Fibroblast of peridontal ligament (primary cell): ENCODE data around the gene LPP.

ENCODE experiments used
- DNase-seq: peaks from one replicate; pipeline ENCODE4 v3.0.0-alpha.2; 2010; ENCODE audit errors: extremely low read depth

LPP gene

GRCh38 chr3:188196232-188196990 is 42.5 kb downstream of the LPP start:
- DNase-seq = no peak

DNA sequence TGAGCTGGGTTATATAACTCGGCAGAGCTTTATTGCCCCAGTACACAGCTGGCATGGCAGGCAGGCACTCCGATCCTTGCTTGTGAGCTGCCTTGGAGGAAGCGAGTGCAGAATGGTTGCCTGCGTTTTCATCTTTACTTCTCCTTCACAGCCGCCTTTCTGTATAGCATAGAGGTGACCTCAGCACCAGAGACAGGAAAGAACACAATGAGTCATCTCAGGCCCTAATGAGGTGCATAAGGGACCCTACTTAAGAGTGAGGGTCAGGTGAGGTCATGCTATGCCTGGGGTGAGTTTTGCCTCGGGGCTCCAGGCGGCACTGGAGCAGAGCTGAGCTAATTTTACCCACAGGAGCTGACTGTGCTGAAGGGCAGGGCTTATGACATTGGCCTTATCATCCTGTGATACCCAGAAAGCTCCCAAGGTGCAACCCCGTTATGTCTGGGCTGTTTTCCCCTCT is 43.5 kb downstream of the LPP start:
- DNase-seq = no peak

- DNase-seq = no peak
These were observed 44.0 kb downstream of the LPP start for GRCh38 chr3:188198001-188198400.

- no peak for DNase-seq
These were observed 44.9 kb downstream of the LPP start for GRCh38 chr3:188198760-188199327.

DNA sequence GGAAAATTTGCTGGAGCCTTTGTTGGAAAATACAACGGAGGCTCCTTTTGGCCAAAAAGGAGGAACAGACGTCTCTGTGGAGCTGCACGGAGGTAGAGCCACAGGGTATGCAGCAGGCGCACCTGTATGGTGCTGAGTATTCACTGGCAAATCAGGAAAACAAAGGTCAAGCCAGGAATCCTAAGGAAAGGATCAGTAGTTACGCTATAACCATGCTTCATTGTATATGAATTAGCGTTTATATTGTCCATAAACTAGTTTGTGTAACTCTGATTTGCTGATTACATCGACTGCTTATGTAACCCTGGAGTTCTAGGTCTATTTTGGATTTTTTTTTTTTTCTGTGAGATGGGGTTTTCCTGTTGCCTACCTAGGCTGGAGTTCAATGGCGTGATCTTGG is 45.4 kb downstream of the LPP start:
- no peak for DNase-seq

- DNase-seq = no peak
These were observed 46.5 kb downstream of the LPP start for GRCh38 chr3:188200481-188200880.

- no peak for DNase-seq
These were observed 48.6 kb downstream of the LPP start for GRCh38 chr3:188202358-188203138.

DNA sequence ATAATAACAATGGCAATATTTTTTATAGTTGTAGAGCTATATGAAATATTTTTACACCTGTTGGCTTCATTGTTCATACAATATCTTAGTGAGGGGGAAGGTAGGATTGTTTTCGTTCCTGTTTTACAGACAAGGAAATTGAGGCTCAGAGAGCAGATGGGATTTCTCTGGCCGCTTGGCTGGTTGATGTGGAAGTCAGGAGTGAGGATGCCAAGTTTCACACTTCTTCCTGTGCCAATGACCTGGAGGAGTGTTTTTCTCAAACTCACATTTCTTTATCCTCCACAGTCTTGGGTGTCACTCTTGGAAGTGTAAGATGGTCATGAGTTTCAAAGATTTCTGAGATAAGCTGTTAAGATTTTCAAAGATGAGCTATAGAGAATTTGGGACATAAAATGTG is 50.6 kb downstream of the LPP start:
- DNase-seq = no peak

- DNase-seq = no peak
These were observed 52.0 kb downstream of the LPP start for GRCh38 chr3:188205992-188206416.

GRCh38 chr3:188206787-188207186 is 52.8 kb downstream of the LPP start:
- no peak for DNase-seq

DNA sequence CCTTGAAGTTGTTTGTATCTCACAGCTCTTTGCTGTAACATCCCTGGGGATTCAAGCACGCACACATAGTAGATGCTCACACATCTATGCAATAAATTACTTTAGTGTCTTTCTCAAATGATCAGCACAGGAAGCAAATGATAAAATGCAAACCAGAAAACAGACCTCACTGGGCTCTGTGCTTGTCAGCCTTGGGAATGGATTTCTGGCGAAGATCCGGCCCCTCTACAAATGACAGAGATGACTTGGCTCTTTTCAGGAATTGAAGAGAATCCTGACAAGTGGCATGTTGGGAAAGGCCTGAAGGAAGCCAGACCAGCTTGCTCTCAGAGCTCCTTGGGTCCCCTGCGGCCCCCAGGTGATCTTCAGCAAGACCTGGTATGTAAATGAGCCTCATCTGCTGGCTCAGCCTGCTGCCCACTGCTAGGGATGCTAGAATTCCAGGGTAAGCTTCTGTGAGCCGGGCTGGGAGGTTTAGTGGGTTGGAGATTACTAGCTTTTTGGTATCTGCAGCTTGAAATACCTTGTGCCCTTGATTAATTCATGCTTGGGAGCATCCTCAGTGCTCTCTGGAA is 54.1 kb downstream of the LPP start:
- DNase-seq = no peak

GRCh38 chr3:188208516-188208981 is 54.6 kb downstream of the LPP start:
- DNase-seq = peak; percentile 59

- DNase-seq = no peak
These were observed 55.1 kb downstream of the LPP start for GRCh38 chr3:188209034-188209433.

DNA sequence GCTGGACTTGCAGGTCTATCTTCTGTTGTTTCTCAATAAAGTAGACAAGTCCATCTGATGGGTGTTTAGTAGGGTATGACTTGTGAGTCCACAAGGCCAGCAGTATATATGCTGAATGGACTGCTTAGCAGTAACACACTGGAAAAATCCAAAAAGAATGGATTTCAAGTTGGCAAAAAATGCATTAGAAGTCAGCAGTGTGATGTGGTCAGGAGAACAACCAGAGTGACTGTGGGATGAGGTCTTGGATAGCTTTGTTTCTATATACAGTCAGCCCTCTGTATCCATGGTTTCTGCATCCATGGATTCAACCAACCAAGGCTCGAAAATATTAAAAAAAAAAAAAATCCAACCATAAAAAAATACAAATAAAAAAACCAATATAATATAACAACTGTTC is 55.8 kb downstream of the LPP start:
- peak; percentile 33 for DNase-seq

DNA sequence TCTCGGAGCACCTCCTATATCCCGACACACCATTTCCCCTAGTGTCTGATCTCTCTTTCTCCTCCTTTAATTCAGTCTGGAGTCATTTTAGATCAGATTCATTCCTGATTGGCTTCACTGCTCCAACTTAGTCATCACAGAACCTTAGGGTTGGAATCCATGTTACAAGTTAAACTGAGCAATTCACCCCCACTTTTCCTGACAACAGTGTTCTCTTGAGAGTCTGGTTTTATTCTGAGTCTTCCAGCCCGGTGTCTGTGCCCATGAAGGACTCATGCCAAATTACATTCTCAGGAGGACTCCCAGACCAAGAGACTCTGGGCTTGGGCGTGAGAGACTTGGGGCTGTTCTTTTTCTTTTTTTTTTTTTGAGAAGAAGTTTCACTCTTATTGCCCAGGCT is 57.5 kb downstream of the LPP start:
- peak; percentile 70 for DNase-seq

DNA sequence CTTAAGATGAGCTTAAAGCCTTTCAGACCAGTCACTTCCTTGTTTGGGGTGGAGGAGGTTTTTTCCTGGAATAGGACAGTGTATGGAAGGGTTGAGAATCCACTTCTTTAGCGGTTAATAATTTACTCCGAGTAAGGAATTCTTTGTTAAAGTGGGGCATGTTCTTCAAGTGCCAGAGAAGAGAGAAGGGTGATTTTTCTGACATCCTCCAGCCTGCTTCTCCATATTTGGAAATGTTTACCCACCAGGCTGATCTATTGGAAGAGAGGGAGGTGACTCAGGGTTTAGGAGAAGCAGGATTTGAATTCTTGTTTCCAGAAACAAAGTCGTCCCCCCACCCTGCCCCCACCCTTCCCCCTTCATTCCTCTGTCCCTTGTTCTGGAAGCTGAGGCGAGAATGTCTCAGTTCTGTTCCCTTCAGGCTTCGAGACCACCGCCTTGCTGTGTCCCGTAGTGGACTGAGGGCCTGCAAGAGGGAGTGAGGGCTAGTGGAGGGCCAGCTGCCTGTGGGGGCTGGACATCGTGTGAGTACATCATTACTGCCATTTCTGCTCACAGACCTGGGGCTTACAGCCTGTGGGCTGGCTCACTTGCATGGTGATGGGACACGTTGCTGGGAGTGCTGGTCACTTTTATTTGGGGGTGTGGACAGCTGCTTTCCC is 58.5 kb downstream of the LPP start:
- DNase-seq = peak; percentile 72

DNA sequence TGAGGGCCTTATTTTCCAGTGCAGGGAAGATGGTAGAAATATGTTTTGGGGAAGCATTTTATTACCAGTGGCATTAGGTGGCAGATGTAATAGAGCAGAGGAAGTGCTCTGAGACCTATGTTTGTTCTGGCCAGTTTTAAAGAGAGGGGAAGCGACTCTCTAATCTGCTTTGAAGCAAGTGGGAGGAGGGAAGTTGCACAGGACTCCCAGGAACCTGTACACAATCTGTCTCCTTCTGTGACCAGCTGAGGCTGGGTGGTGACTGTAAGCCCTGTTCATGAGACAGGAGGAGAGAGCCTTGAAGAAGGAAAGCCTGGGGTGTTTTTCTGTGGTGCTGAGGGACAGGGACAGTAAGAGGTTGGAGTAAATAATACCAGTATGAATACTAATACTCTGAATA is 60.5 kb downstream of the LPP start:
- DNase-seq = no peak

DNA sequence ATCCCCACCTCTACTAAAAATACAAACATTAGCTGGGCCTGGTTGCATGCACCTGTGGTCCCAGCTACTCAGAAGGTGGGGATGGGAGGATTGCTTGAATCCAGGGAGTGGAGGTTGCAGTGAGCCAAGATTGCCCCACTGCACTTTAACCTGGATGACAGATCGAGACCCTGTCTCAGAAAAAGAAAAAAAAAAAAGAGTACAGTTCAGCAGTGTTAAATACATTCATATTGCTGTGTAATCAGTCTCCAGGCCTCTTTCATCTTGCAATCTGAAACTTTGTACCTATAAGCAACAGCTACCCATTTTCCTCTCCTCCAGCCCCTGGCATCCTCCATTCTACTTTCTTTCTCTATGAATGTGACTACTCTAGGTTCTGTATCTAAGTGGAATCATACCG is 61.2 kb downstream of the LPP start:
- no peak for DNase-seq

DNA sequence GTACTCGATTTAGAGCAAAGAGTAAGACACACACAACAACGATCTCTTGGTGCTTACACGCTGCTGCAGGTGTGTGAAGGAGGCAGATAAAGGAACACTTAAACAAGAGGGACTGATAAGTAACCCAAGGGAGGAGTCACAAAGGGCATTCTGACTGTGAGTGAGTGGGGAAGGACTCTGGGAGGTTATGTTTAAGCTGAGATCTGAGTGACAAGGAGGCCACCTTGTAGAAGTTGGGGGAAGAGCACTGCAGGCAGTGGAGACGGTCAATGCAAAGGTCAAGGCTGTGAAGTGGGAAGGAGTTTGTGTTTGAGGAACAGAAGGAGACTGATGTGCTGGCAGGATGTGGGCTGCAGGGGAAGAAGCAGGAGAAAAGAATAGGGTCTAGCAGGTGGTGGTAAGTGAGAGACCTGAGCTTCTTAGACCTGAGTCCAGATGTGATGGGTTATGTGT is 63.1 kb downstream of the LPP start:
- no peak for DNase-seq

- no peak for DNase-seq
These were observed 63.8 kb downstream of the LPP start for GRCh38 chr3:188217726-188218125.

- no peak for DNase-seq
These were observed 64.6 kb downstream of the LPP start for GRCh38 chr3:188218603-188219002.

DNA sequence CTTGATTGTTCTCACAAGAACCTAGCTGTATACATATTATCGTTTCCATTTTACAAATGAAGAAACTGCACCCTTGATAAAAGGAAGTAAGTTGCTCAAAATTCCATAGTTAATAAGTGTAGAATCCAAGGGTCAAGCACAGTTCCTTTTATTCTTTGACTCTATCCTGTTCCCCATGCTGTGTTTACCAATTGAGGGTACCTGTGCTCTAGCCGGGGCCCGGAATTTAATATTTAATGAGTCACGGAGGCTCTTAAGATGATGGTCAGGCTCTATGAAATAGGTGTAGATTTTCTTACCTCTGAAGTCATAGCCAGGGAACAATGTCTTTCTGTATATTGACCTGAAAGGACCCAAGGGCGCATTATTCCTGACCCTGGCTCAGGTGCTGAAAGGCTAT is 65.2 kb downstream of the LPP start:
- no peak for DNase-seq
